ENCODE results near the gene PPT2. TPM values are rescaled to one million over a fixed set of nuclear protein-coding genes. Genes with fewer than 3 reads are reported as not detected.
"Not testable (repeated sequence)": the region's sequence is repeated elsewhere in the genome, so short reads cannot be mapped to it uniquely, and the experiment has no call there.

The PPT2 gene
- polyA plus RNA-seq, 1 experiment, result 31.9 TPM

DNA sequence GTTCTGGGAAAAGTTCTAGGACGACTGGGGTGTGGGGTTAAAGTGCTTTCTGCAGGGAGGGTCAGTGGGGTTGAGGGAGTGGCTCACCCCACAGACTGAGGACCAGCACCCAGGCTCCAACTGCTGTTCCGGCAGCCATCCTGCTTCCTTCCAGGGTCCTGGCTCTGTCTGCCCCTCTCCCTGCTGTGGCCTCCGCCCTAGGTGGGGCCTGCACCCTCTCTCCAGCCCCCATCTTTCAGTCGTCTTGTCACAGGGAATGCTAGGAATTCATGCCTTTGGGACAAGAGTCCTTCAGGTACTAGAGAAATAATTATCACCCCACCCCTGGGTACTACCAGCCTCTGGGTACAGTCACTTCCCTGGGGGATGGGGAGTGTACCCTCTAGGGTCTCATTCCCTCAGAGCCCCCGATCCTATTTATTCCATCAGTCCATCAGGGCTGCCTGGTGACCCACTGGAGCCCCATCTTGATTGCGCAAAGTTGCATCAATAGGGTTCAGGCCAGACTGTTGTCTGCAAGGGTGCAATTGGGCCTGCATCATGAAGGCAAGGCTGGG is 30.2 kb downstream of the PPT2 start, which contains the start of gene AGER:
Gene AGER (minus strand): TSS at position 170 of the 557 bp plus-strand sequence. CDS start 31 bp downstream, at position 139.
- CTCF ChIA-PET, result no interaction called here
- TF ChIP-seq, protein P1, sequence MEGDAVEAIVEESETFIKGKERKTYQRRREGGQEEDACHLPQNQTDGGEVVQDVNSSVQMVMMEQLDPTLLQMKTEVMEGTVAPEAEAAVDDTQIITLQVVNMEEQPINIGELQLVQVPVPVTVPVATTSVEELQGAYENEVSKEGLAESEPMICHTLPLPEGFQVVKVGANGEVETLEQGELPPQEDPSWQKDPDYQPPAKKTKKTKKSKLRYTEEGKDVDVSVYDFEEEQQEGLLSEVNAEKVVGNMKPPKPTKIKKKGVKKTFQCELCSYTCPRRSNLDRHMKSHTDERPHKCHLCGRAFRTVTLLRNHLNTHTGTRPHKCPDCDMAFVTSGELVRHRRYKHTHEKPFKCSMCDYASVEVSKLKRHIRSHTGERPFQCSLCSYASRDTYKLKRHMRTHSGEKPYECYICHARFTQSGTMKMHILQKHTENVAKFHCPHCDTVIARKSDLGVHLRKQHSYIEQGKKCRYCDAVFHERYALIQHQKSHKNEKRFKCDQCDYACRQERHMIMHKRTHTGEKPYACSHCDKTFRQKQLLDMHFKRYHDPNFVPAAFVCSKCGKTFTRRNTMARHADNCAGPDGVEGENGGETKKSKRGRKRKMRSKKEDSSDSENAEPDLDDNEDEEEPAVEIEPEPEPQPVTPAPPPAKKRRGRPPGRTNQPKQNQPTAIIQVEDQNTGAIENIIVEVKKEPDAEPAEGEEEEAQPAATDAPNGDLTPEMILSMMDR (IDR thresholded peaks at IDR 0.05; ENCODE audit: insufficient read depth, low read depth, low read length), result no peak
- POLR2A ChIA-PET, result no interaction called here
- Histone ChIP-seq H3K36me3 (ENCODE audit: control insufficient read depth, insufficient read depth, low read length) (peaks cover 18% of the 10 kb centered on the region), H3K4me3 (ENCODE audit: low read depth, low read length) (no peak within 1 kb of the TSS), H3K27me3 (ENCODE audit: control insufficient read depth, insufficient read depth, low read length) (no peaks in the 10 kb centered on the region)
- DNase-seq (ENCODE audit: low read depth), result no peak

DNA sequence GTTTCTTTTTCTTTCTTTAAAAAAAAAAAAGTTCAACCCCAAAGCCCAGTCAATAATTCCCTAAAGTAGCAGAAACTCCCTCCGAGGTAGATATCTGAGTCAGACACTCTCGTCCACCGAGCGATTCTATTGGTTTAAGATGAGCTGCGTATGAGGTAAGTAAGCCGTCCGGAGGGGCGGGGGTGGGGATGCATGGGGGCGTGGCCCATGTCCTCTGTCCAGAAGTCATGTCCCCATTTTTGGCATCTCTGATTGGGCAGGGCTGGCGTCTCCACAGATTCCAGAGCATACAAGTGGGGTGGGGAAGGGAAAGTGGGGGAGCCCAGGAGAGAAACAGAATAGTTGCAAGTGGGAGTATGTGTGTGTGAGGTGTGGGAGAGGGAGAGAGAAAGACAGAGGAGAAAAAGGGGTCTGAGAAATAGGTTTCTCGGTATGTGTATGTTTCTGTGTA is 31.8 kb downstream of the PPT2 start:
- peak; percentile 62 for DNase-seq (ENCODE audit: low read depth)
- POLR2A ChIA-PET; H3K4me3 ChIP-seq (ENCODE audit: low read depth, low read length); H3K27me3 ChIP-seq (ENCODE audit: control insufficient read depth, insufficient read depth, low read length); CTCF ChIA-PET: not testable (repeated sequence)
- peaks cover 16% of the 10 kb centered on the region for H3K36me3 ChIP-seq (ENCODE audit: control insufficient read depth, insufficient read depth, low read length)

DNA sequence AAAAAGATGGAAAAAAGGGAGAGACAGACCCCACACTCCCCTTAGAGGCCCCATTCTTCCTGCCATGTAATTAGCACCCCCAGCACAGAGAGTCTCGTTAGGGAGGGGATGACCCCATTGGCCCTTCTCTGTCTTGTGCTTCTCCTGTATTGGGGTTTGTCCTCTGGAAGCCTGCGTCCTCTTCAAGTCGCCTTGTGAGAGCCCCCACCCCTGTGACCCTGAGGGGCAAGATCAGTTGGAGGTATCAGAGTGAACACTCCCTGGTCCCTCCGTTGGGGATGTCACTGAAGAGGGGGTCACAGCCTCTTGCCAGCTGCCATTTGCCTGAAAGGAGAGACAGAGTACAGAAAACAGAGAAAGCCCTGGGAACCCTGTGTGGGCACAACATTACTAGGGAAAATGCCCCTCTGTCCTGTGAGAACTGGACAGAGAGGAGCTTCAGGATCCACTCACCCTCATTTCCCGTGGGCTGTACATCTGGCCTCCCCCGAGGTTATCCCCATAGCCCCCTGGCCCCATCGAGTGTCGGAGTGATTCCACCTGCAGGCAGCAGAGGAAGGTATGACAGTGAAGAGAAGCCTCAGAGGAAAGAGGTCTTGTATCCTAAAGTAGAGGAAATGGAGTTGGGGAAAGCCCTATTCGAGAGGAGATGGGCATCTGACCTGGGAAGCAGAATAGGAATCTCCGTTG is 32.4 kb downstream of the PPT2 start:
- H3K4me3 ChIP-seq (ENCODE audit: low read depth, low read length); CTCF ChIA-PET; H3K27me3 ChIP-seq (ENCODE audit: control insufficient read depth, insufficient read depth, low read length); DNase-seq (ENCODE audit: low read depth); POLR2A ChIA-PET: not testable (repeated sequence)
- H3K36me3 ChIP-seq (ENCODE audit: control insufficient read depth, insufficient read depth, low read length), result peaks cover 11% of the 10 kb centered on the region

DNA sequence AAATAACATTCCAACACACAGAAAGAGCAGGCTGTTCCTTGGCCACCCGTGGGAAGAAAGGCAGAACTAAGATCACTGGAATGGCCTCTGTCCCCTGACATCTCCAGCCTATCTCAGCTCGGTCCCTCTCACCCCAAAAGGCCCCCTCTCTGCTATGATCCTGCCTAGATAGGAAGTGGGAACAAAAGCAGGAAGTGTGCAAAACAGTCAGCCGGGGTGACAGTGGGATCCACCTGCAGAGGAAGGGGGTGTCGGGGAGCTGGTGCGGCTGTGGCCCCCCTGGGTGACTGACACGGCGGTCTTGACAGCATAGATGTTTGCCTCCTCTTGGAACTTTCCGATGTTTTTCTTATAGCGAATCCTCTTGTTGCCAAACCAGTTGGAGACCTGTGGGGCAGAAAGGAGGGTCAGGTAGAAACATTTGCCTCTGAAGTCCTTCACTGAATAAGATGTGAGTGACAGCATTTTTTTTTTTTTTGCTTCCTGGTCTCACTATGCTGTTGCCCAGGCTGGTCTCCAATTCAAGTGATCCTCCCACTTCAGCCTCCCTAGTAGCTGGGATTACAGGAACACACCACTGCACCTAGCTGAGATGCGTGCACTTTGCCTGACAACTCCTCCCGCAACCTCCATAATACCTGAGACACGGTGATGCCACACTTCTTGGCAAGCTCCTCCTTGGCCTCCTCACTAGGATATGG is 33.2 kb downstream of the PPT2 start:
- POLR2A ChIA-PET, result no interaction called here
- Histone ChIP-seq H3K4me3 (ENCODE audit: low read depth, low read length) (no peak overlapping the region), H3K27me3 (ENCODE audit: control insufficient read depth, insufficient read depth, low read length) (no peaks in the 10 kb centered on the region), H3K36me3 (ENCODE audit: control insufficient read depth, insufficient read depth, low read length) (peaks cover 10% of the 10 kb centered on the region)
- TF ChIP-seq, protein P1 (IDR thresholded peaks at IDR 0.05; ENCODE audit: insufficient read depth, low read depth, low read length), result no peak
- DNase-seq (ENCODE audit: low read depth), result no peak
- CTCF ChIA-PET, result no interaction called here

DNA sequence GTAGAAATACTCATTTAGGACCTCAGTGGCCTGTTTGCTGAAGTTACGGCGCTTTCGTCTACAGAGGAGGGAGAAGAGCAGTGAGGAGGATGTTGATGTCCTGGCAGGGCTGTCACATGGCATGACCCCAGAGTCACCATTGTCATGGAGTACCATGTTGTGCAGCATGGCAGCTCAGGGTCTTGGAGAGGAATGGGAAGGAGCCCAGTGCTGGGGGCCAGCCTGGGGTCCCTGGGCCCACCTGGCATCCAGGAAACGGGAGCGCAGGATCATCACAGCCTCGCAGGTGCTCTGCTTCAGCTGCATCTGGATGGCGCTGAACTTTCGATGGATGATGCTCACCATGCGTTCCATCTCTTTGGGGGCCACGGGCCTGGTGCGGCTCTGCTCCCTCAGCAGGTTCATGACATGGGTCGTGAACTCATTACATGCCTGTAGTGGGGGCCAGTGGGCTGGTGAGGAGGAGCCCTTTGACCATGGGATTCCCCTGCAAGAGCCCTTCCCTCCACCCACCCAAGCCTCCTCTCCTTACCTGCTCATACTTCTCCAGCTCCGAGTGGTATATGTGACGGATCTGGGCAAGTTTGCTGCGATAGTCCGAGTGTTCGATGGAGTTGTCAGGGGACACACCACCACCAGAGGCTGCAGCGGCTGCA is 33.9 kb downstream of the PPT2 start:
- H3K4me3 ChIP-seq (ENCODE audit: low read depth, low read length), result peak overlapping the region; percentile 74
- DNase-seq (ENCODE audit: low read depth); CTCF ChIA-PET; H3K27me3 ChIP-seq (ENCODE audit: control insufficient read depth, insufficient read depth, low read length); H3K36me3 ChIP-seq (ENCODE audit: control insufficient read depth, insufficient read depth, low read length): not testable (repeated sequence)
- POLR2A ChIA-PET, result interaction anchor here (1.1 kb wide), 1 partner anchor 10 kb away, joined by 7 read pairs; no protein-coding TSS in a partner anchor

DNA sequence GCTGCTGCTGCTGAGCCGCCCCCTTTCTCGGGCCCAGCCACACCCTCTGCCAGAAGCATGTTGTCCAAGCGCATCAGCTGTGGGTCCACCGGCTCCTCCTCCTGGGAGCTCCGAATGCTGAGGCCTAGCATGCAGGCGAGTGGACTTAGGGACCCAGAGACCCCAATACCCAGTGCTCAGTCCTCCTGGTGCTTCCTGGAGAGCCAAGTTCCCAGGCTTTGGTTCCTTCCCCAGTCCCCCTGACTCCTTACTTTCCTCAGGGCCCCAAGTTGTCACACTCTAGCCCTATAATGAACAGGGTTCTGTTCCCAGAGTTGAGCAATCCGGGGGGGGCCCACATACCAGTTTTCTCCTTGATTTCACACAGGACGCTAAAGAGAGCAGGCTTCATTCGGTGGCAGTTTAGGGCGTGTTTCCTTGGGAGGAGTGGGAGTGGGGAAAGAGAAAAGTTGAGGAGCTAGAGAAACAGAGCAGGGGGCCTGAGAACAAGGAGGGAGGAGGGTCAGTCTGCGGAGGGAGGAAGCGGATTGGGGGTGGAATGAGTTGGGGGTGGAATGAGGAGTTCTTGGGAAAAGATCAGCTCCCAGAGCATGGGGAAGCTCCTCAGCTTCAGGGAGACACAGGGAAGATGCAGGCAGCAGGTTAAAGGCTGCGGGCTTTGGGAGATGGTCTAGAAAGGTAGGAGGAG is 34.6 kb downstream of the PPT2 start:
- peak overlapping the region; percentile 74 for H3K4me3 ChIP-seq (ENCODE audit: low read depth, low read length)
- TF ChIP-seq, protein P1 (IDR thresholded peaks at IDR 0.05; ENCODE audit: insufficient read depth, low read depth, low read length), result no peak
- no peaks in the 10 kb centered on the region for H3K27me3 ChIP-seq (ENCODE audit: control insufficient read depth, insufficient read depth, low read length)
- no peak for DNase-seq (ENCODE audit: low read depth)
- peaks cover 5% of the 10 kb centered on the region for H3K36me3 ChIP-seq (ENCODE audit: control insufficient read depth, insufficient read depth, low read length)
- CTCF ChIA-PET, result interaction anchor here (0.6 to 1.8 kb wide), 2 partner anchors 41 to 70 kb away, joined by 3 to 8 read pairs; no protein-coding TSS in a partner anchor
- POLR2A ChIA-PET, result interaction anchor here (1.1 kb wide), 1 partner anchor 11 kb away, joined by 7 read pairs; no protein-coding TSS in a partner anchor
